GM12865 (cell line): ENCODE measurements around the gene OR2F2.

ENCODE experiments used
- DNase-seq: peaks from one replicate; pipeline ENCODE4 v3.0.0; 2010; ENCODE audit warnings: low read depth
- H3K4me3 ChIP-seq: 2 replicates; pipeline ENCODE4 v1.5.1; 2011; ENCODE audit warnings: mild to moderate bottlenecking, low read depth, low read length, control low read depth
- CTCF ChIP-seq: IDR thresholded peaks from 2 replicates; pipeline ENCODE4 v1.5.1; 2011; ENCODE audit warnings: low read length, control low read depth, low read depth, inconsistent platforms; ENCODE audit not compliant: insufficient read depth; ENCODE audit errors: missing control alignments

Gene OR2F2

GRCh38 chr7:143980746-143981510 is 45.9 kb downstream of the OR2F2 start:
- no peak for TF ChIP-seq CTCF
- H3K4me3 ChIP-seq: no peak overlapping the region
- DNase-seq: no peak

DNA sequence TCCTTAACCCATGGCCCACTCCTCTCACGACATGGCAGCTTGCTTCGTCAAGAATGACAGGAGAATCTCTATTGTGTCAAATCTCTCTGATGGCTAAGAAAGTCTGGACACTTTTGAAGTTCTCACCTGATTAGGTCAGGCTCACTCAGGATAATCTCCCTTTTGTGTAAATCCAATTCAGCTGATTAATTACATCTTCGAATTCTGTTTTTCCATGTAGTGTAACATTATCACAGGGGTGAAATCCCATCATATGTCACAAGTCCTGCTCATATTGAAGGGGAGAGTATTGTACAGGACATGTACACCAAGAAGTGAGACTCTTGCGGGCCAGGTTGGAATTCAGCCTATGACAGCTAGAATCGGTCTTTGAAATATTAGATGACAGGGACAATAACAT is 48.9 kb downstream of the OR2F2 start:
- DNase-seq: no peak
- H3K4me3 ChIP-seq: no peak overlapping the region
- no peak for TF ChIP-seq CTCF
